Stimulated activated CD8-positive, alpha-beta memory T cell treated with anti-CD3 and anti-CD28 coated beads, Interleukin-2, amount 100 ng/mL, for 1 hour (primary cell): Measurements from ENCODE around the gene MED13.
"Not testable (repeated sequence)": the region's sequence is repeated elsewhere in the genome, so short reads cannot be mapped to it uniquely, and the experiment has no call there.

Experiments used
- DNase-seq, 2 donors: peaks; one replicate each; pipeline ENCODE4 v3.0.0-alpha.2; 2020; ENCODE audit warnings: low read depth in 2 of 2

MED13 gene

DNA sequence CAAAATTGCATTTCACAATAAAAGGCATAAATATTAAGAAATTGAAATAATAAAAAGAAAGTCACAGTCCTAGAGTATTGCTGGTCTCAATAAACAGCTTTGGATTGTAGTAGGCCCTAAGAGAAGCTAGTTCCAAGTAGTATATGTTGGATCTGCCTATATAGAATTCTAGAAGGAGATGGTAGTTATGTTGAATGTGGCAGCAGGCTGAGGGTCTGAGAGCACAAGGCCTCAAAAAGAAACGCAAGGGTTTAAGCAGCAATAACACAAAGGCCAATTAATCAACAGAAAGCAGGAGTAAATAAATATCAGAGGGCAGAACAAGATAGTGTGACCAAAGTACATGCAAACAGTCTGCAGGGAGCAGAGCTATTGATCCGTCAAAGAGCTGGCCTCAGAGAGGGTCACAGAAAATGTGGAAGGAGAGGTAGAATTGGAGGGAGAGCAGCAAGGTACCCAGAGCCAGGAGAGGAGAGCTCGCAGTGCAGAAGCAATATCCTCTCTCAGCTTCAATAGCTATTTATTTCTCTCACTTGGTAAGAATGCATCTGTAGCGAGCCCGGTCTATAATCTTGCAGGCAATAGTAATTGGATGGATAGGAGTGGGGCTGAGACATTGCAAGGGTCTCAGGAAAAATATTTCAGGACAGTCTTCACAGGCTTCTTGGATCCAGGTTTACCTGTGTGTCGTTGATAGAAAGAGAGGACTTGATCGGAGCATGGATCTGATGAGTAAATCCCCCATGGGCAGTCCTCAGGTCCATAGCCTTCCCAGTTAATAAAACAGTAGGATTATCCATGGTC, 25.1 kb upstream of the MED13 start:
- no peak for DNase-seq

DNA sequence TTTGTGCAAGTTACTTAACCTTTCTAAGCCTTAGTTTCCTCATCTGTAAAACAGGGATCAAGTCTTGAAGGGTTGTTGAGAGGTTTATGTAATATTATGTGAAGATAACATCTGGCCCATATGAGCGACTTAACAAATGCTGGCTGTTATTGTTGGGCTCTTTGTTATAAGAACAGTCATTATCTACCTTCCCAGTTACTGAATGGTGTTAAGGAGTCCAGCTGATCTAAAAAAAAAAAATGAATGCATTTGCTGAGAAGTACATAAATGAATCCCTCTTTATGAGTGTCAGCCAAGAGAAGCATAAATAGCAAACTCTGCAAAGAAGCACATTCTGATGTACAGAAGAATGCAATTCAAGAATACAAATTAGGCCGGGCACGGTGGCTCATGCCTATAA, 24.3 kb upstream of the MED13 start:
- DNase-seq, result no peak

DNA sequence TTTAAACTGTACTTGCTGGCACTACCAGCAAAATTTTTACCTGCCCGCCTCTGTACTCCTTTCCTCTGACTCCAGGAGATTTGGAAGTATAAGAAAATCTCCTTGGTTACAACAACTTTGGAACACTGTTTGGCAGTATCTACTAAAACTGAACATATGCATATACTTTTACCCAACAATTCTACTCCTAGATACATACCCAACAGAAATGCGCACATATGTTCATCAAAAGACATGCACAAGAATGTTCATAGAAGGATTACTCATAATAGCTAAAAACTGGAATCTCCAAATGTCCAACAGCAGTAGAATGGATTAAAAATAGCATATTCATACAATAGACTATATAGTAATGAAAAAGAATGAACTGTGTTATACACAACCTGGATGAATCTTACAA, 21.7 kb upstream of the MED13 start:
- DNase-seq, result no peak

DNA sequence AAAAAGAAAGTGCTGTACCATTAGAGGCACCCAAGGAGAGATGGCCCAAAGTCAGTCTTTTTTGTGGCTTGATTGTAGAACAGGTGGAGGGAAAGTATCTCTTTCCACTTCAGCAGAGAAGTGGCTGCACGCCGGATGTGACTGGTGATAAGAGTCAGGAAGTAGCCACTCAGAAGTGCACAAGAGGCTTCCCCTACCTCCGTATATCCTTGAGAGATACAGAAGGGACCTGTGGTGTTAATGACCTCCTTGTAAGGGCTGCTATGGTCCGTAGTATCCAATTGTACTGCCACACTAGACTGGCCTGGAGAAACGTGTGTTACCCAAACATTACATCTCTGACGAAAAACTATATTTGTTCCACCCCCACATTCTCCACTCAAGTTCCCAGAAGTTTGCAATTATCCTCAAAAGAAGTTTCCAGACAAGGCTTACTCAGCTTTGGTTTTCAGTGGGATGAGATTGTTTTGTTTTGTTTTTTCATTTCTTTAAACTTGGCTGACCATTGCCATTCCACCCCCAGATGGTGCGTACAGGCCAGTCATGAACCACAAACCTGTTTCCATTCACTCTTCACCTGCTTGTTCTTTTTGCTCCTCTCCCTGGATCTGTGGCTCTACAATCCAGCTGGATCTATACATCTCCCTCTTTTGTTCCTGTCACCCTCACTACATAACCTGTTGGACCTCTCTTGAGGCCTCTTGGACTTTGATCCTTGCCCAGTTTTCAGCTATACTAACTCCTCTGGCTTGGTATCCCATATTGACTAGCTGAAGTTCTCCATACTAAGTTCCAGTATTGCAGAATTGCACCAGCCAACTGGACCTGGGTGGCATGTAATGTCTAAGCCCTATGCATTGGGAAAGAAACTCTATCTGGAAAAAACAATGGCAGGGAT, 20.7 kb upstream of the MED13 start:
- no peak for DNase-seq

DNA sequence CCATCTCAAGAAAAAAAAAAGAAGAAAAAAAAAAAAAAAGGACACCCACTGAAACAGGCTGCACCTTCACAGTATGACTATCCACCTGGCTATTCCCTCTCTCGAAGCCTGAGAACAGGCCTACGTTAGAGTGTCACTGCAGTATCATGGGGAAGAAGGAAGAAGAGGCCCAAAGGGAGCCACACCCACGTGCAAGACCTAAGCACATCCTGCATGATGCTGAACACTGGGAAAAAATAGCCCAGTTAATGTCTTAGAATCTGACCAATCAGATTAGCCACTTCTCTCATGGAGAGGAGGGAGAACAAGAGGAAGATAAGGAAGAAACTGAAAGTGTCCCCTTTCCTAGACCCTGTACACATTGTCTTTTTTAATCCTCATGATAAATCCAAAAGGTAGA, 19.5 kb upstream of the MED13 start:
- no peak for DNase-seq

DNA sequence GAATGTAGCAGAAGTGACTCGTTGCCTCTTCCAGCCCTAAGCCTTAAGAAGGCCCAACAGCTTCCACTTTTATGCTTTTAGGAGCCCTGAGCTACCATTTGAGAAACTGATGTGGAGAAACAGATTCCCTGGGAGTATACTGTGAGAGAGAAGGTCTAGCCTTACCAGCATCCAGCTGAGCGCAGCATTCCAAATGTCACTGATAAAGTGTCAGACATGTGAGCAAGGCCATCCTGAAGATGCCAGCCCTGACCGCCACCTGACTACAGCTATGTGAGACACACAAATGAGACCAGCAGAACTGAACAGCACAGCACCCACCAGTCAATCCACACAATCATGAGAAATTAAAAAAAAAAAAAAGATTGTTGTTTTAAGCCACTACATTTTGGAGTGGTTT, 18.6 kb upstream of the MED13 start:
- DNase-seq, result no peak

DNA sequence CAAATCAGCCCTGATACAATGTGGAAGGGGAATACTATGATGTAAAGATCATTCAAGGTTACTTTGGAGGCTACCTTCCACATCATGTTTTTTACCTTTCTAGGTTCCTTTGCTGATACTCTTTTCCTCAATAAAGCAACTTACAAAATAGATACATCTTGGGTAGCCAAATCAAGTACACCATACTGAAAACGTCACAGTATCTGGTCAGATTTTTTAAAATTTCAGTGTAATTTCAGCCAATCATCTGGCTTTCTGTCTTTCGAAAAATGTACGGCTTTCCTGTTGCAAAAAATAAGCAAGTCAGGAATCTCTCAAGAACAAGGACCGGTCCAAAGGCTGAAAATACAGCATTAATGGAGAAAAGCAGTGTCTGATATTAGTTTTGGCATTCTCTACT, 15.6 kb upstream of the MED13 start:
- no peak for DNase-seq

DNA sequence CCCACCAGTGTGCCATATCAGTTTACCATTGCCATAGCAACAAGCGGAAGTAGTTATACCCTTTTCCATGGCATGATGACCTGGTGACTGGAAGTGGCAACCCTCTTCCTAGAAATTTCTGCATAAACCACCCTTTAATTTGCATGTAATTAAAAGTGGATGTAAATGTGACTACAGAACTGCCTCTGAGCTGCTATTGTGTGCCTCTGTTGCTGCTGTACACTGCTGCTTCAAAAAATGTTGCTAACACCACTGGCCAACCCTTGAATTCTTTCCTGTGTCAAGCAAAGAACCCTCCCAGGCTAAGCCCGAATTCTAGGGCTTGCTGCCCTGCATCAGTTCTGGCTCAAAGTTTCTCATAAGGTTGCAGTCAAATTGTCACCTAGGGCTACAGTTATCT, 12.9 kb upstream of the MED13 start:
- DNase-seq, result no peak

DNA sequence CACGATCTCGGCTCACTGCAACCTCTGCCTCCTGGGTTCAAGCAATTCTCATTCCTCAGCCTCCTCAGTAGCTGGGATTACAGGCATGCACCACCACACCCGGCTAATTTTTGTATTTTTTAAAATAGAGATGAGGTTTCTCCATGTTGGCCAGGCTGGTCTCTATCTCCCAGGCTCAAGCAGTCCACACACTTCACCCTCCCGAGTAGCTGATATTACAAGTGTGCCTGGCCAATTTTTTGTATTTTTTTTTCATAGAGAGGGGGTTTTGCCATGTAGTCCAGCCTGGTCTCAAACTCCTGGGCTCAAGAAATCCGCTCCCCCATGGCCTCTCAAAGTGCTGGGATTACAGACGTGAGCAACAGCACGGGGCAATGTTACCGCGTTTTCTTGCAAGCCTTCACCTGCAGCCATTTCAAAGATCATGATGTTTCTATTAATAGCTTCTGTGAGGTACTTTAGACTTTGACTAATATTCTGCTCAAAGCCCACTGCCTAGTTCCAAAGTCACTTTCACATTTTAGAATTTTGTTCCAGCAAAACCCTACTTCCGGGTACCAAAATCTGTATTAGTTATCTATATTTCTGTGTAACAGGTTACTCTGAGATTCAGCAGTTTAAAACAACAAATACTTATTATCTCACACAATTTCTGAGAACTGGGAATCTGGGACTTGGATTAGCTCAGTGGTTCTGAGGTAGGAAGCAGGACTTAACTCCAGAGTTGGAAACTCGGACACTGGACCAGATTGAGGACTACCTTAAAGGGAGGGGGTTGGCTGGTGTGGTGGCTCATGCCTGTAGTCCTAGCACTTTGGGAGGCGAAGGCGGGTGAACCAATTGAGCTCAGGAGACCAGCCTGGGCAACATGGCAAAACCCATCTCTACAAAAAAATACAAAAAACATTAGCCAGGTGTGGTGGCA, 12.0 kb upstream of the MED13 start:
- DNase-seq, result no peak

DNA sequence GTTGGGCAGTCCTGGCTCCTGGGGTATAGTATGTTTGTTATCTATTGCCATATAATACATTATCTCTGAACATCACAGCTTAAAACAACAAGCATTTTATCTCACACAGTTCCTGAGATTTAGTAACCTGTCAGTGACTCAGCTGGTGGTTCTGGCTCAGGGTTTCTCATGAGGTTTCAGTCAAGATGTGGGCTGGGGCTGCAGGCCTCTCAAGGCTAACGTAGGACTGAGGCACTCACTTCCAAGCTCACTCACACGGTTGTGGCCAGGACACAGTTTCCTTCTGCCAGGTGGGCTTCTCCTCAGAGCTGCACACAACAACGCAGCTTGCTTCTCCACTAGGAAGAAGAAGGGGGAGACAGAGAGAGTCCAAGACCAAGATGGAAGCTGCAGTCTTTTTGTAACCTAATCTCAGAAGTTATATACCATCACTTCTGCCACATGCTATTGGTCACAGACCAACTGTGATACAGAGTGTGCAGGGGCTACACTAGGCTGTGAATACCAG, 10.3 kb upstream of the MED13 start:
- DNase-seq, result no peak

DNA sequence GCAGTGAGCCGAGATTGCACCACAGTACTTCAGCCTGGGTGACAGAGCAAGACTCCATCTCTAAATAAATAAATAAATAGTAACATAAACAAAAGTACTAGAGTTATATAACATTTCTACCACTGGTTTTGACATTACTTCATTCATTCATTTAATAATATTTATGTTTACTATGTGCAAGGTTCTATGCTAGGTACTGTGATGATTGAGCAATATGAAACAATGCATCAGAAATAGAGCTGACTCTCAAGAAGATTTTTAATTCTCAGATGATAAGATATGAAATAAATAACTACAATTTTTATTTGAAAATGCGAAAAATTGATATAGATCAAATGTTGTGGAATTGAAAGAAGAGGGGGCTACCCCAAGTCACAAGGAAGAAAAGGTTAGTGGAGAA, 8.9 kb upstream of the MED13 start:
- DNase-seq, result no peak

DNA sequence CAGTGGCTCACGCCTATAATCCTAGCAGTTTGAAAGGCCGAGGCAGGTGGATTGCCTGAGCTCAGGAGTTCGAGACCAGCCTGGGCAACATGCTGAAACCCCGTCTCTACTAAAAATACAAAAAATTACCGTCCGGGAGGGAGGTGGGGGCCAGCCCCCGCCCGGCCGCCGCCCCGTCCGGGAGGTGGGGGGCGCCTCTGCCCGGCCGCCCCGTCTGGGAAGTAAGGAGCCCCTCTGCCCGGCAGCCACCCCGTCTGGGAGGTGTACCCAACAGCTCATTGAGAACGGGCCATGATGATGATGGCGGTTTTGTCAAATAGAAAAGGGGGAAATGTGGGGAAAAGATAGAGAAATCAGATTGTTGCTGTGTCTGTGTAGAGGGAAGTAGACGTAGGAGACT, 7.8 kb upstream of the MED13 start:
- not testable (repeated sequence) for DNase-seq

DNA sequence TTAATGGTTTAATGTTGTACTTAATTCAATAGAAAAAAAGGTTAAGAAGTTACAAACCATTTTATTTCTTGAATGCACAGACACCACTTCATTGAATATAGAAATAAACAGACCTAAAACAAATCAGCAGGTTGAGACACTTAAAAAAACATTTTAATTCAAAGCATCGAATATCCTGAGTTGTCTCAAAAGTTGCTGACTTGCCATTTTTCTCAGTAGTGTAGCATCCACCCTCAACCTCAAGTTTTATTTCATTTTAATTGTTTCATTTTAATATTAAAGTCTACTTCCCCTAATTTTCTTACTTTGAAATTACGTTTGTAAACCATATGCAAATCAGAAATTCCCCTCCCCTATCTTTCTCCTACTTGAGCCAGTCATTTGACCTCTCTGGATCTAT, 5.8 kb upstream of the MED13 start:
- DNase-seq, result no peak

DNA sequence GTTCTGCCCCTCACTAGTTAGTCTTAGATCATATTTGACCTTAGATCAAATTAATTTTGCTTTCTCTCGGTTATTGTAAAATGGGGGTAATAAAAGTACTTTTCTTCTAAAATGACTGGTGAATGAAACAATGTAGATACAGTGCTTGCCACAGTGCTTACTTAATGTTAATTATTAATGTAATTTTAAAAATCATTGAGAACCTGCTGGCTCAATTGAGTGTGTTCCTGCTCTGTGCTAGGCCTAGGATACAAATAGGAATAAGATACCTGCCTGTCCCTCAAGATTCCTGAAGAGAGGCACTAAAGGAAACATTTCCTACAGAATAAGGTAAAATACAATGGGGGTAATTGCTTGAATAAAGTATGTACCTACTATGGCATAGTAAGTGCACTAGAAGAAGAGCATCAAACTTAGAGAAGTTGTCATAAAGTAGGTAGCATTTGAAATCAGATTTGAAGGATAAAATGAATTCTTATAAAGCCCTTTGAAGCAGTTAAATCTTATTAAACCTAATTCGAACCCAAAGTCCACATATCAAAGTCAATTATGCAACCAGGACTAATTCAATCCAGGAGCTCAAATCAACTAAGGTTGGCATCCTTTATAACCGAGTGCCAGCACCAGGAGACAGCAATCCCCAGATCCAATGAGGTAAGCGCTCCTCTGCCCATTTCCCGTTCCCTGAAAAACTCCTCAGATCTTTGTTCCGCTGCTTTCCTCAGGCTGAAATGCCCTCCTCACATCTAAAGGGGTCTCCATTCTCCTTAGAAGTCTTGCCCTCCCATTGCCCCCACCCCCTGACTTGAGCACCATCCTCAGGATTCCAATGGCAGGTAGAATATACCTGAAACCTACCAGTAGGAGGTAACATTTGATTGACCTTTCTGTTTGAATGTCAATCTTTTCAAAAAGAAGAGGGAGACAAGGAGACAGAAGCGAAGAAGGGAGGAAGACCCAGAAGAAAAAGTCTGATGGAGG, 2.4 kb upstream of the MED13 start:
- DNase-seq, result no peak

DNA sequence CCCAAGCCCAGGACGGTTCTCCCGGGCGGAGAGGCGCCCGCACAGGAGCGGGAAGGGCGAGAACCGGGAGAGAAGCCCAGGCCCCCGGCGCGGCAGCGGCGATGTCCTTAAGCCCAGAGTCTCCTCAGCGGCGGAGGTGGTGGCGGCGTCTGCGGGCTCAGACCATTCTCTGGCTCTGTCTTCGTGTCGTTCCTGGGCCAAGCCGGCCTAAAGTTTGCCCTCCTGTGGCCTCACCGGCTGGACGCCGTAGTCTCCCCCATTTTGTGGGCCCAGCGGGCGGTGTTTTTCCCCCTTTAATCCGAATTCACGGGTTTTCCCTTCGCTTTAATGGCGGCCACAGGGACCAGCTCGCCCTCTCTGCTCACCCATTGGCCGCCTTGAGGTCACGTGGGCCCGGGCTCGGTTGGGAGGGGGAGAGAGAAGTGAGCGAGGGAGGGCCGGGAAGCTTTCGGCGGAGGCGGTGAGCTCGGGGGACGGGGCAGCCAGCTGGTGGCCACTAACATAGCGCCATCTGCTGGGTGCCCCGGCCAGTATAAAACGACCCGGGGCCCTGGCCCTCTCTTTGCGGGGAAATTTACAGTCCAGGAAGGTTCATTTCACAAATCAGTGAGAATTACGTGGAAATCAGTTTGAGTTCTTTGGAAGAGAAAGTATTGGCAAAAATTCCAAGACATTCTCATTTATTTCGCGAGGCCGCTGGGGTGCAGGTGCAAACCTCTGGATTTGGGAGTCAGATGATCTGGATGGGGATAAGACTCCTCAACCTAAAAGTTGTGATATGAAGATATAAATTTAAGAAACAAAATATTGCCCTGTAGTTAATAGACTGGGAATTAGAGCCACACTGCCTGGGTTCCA, 762 bp upstream of the MED13 start:
- peak; percentile 97 to 98 for DNase-seq

DNA sequence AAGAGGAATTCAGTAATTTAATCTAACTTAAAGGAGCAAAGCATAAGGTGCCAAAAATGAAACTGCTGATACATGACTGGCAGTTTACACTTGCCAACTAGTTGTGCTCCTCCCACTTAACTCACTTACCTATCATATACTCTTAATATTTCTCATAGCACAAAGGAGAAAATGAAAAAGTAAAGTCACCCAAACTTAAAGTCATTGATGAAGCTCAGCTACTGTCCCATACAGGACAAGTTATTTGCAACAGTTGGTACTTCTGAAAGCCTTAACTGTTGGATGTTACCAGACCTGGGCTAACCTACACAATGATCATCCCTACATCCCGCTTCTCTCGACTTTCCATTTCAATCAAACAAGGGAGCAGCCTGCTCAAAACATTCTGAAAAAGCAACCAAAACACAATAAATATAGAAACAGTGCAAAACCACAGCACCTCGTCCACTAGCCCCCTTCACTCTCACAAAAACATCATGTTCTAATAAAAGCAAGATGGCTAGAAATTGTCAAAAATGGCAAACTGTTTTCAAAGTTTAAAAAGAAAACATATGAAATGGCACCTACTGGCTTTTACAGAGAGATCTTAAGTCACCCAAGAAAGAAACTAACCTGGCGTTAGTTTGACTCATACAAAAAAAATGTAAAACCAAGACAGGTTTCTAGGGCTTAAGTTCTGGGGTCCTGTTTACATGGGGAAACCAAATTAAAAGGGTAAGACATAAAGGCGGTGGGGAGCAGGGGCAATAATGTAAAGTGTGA, 868 bp downstream of the MED13 start:
- DNase-seq, result no peak

DNA sequence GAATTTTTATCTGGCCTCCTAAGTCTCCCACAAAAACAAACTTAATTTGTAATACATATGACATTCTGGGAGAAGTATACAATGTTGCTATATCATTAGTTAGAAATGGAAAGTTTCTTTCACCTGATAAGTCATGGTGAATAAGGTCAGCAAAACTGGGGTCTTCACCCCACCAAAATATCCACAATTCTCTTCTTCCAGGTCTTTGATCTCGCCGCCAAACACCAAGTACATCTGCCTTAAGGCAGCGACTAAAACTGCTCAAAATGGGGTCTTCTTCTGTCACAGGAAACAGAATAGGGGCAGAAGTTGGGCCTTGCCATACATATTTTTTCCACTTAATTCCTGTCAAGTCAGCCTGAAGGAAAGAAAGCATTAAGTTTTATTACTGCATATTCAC, 2.1 kb downstream of the MED13 start:
- no peak for DNase-seq

DNA sequence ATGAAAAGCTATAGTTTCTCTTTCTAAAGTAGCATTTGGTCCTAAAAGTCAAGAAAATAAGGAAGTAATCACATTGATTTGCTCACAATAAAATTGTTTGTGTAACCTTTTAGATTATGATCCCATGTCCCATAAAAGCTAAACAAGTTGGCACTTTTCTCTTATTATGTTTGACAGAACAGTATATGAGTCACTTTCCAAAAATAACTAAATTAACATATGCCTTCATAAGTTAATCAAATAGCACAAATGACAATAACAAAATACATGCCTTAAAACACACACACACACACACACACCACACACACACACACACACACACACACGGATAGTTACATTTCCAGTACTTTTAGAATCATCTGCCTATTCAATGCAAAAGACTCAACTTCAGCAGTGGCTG, 2.8 kb downstream of the MED13 start:
- DNase-seq, result no peak

DNA sequence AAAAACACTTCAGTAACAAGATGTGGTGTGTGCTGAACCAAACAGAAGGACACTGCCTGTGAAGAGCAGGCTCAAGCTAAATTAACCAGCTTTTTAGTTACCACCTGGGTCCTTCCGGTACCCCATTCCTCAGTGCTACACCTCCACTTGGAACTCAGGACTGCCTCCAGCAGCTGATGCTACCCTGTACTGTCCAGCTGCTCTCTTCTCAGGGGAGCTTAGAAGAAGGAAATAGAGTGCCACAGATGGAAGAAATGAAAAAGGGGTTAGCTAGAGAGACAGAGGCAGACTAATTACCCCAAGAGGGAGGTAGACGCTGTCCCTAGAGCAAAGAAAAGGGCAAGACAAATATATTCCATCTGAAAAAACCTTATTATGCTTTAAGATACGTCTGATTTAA, 5.7 kb downstream of the MED13 start:
- no peak for DNase-seq
